ENCODE measurements around the gene NXN. TPM values are rescaled to one million over a fixed set of nuclear protein-coding genes. Genes with fewer than 3 reads are reported as not detected.
A peak's percentile ranks its signal among the peaks of the same experiment; 100 is the strongest.

NXN gene
- polyA plus RNA-seq, 3 donors, result not detected

- Mint-ChIP-seq H3K4me1 (peaks cover 13% of the 10 kb centered on the region), H3K36me3 (no peaks in the 10 kb centered on the region), H3K27ac (no peak overlapping the region), H3K4me3 (no peak overlapping the region), H3K27me3 (ENCODE audit: low read depth in 3 of 3) (peaks cover 3 to 11% (median 4%) of the 10 kb centered on the region in 3 donors), H3K9me3 (peaks cover 0 to 4% (median 0%) of the 10 kb centered on the region in 7 donors)
- H3K4me2 ChIP-seq (replicated peaks; ENCODE audit: extremely low read depth, low read length, poor library complexity, severe bottlenecking), result no peak overlapping the region
- H3K79me2 ChIP-seq (ENCODE audit: insufficient read depth, low read length), result no peaks in the 10 kb centered on the region
- whole genome bisulfite sequencing (ENCODE audit: insufficient coverage), result 89% methylated on average over 2 of the region's 3 CpGs
- intact Hi-C loops (cut with micrococcal nuclease), result loop anchor here (5.0 kb wide), 4 partner anchors 97 to 218 kb away; no protein-coding TSS in a partner anchor
- peaks cover 11 to 12% of the 10 kb centered on the region in 2 donors for H3K4me1 ChIP-seq (ENCODE audit: control insufficient read depth in 1 of 2, insufficient read depth in 2 of 2, low read length in 2 of 2)
- no peak overlapping the region for H3K27ac ChIP-seq (ENCODE audit: low read depth in 1 of 2, low read length in 2 of 2)
- H3K27me3 ChIP-seq (ENCODE audit: control insufficient read depth in 2 of 2, insufficient read depth in 2 of 2, low read length in 2 of 2), result peaks cover 0 to under 1% of the 10 kb centered on the region in 2 donors
- H3K9ac ChIP-seq (ENCODE audit: insufficient read depth, low read length, poor library complexity, severe bottlenecking), result no peak overlapping the region
- TF ChIP-seq CTCF (IDR thresholded peaks at IDR 0.05), result no peak
- no peaks in the 10 kb centered on the region for H3K36me3 ChIP-seq (replicated peaks in 1 of 2; ENCODE audit: control insufficient read depth in 1 of 2, insufficient read depth in 2 of 2, low read length in 2 of 2)
- H4K20me1 ChIP-seq (ENCODE audit: insufficient read depth, low read length), result no peaks in the 10 kb centered on the region
- no peak for DNase-seq
- H2AFZ ChIP-seq (ENCODE audit: insufficient read depth, low read depth, low read length, poor library complexity, severe bottlenecking), result no peak overlapping the region
- H3K4me3 ChIP-seq (replicated peaks in 1 of 3; ENCODE audit: low read depth in 2 of 3, low read length in 3 of 3), result no peak overlapping the region
- no peaks in the 10 kb centered on the region for H3K9me3 ChIP-seq (replicated peaks in 1 of 2; ENCODE audit: control insufficient read depth in 1 of 2, insufficient read depth in 1 of 2, low read length in 2 of 2)
Observed at GRCh38 chr17:983921-984320, 4.3 kb upstream of the NXN start.

GRCh38 chr17:981292-981658, 1.7 kb upstream of the NXN start:
- peak overlapping the region; percentile 95 for H3K4me2 ChIP-seq (replicated peaks; ENCODE audit: extremely low read depth, low read length, poor library complexity, severe bottlenecking)
- H3K36me3 ChIP-seq (replicated peaks in 1 of 2; ENCODE audit: control insufficient read depth in 1 of 2, insufficient read depth in 2 of 2, low read length in 2 of 2), result no peaks in the 10 kb centered on the region
- peak; percentile 32 for TF ChIP-seq CTCF (IDR thresholded peaks at IDR 0.05)
- no peaks in the 10 kb centered on the region for H4K20me1 ChIP-seq (ENCODE audit: insufficient read depth, low read length)
- DNase-seq, result no peak
- Mint-ChIP-seq H3K4me1 (peaks cover 18% of the 10 kb centered on the region), H3K27me3 (ENCODE audit: low read depth in 3 of 3) (peaks cover 24 to 37% (median 25%) of the 10 kb centered on the region in 3 donors), H3K4me3 (peak overlapping the region; percentile 83 to 90), H3K9me3 (peaks cover 0 to 9% (median 5%) of the 10 kb centered on the region in 7 donors), H3K27ac (no peak overlapping the region), H3K36me3 (peaks cover 0 to 3% of the 10 kb centered on the region in 2 donors)
- H3K27ac ChIP-seq (ENCODE audit: low read depth in 1 of 2, low read length in 2 of 2), result no peak overlapping the region
- H3K4me1 ChIP-seq (ENCODE audit: control insufficient read depth in 1 of 2, insufficient read depth in 2 of 2, low read length in 2 of 2), result peaks cover 15 to 20% of the 10 kb centered on the region in 2 donors
- WGBS (ENCODE audit: insufficient coverage), result 0% methylated on average over 4 of the region's 10 CpGs
- intact Hi-C loops (cut with micrococcal nuclease), result loop anchor here (2.0 to 5.0 kb wide), 5 partner anchors 94 to 221 kb away; no protein-coding TSS in a partner anchor
- peak overlapping the region; percentile 97 for H2AFZ ChIP-seq (ENCODE audit: insufficient read depth, low read depth, low read length, poor library complexity, severe bottlenecking)
- H3K9me3 ChIP-seq (replicated peaks in 1 of 2; ENCODE audit: control insufficient read depth in 1 of 2, insufficient read depth in 1 of 2, low read length in 2 of 2), result peaks cover 0 to 9% of the 10 kb centered on the region in 2 donors
- H3K4me3 ChIP-seq (replicated peaks in 1 of 3; ENCODE audit: low read depth in 2 of 3, low read length in 3 of 3), result no peak overlapping the region
- no peak overlapping the region for H3K9ac ChIP-seq (ENCODE audit: insufficient read depth, low read length, poor library complexity, severe bottlenecking)
- H3K27me3 ChIP-seq (ENCODE audit: control insufficient read depth in 2 of 2, insufficient read depth in 2 of 2, low read length in 2 of 2), result peaks cover 24 to 26% of the 10 kb centered on the region in 2 donors
- no peaks in the 10 kb centered on the region for H3K79me2 ChIP-seq (ENCODE audit: insufficient read depth, low read length)
